PC-9 (cell line): ENCODE results near the gene UBE2M. TPM values are rescaled to one million over a fixed set of nuclear protein-coding genes. Genes with fewer than 3 reads are reported as not detected.

Source experiments
- BruUV-seq: library from RNA; stranded (reverse); fragments of 400-500 nt; replicated peaks from 2 replicates; lab custom pipeline; 2021; lab: Mats Ljungman, UMichigan
- CTCF ChIA-PET: fragments of 300-600 bp; sonication (Branson Sonifier 250); formaldehyde crosslinking; loops from one replicate; lab custom pipeline; 2022; ENCODE audit warnings: antibody characterized with exemption; lab: Charles Lee
- POLR2A ChIA-PET: fragments of 300-600 bp; sonication (Branson Sonifier 250); formaldehyde crosslinking; loops from one replicate; lab custom pipeline; 2022; ENCODE audit warnings: antibody characterized with exemption; ENCODE audit not compliant: unreplicated experiment; lab: Charles Lee
- DNase-seq, 2 experiments: peaks; one replicate each; pipeline versions ENCODE4 v3.0.0 to v3.0.0-alpha.2; 2015 to 2022; ENCODE audit warnings: mixed read lengths in 1 of 2
- H2AFZ ChIP-seq: fragments of 200-600 bp; sonication (generic); 2 replicates; pipeline ENCODE4 v1.8.1; 2017; ENCODE audit warnings: antibody characterized with exemption
- H3F3A ChIP-seq: fragments of 200-600 bp; sonication (generic); 2 replicates; pipeline ENCODE4 v1.8.1; 2017; ENCODE audit warnings: antibody characterized with exemption, mild to moderate bottlenecking, low read depth; ENCODE audit not compliant: insufficient read depth
- H3K27ac ChIP-seq: fragments of 200-600 bp; sonication (generic); 2 replicates; pipeline ENCODE4 v1.6.1; 2016; ENCODE audit warnings: mixed run types
- H3K27me3 ChIP-seq: fragments of 200-600 bp; sonication (generic); 2 replicates; pipeline ENCODE4 v1.6.1; 2016; ENCODE audit warnings: low read depth, mixed run types; ENCODE audit not compliant: insufficient read depth
- H3K36me3 ChIP-seq: fragments of 200-600 bp; sonication (generic); 2 replicates; pipeline ENCODE4 v1.6.1; 2016; ENCODE audit warnings: low read depth, mixed run types
- H3K4me1 ChIP-seq: fragments of 200-600 bp; sonication (generic); replicated peaks from 2 replicates; pipeline ENCODE4 v1.6.1; 2016; ENCODE audit warnings: mixed run types; ENCODE audit not compliant: insufficient read depth
- H3K4me2 ChIP-seq: fragments of 200-600 bp; sonication (generic); 2 replicates; pipeline ENCODE4 v1.6.1; 2017; ENCODE audit warnings: mixed run types
- H3K4me3 ChIP-seq: fragments of 200-600 bp; sonication (generic); 2 replicates; pipeline ENCODE4 v1.6.1; 2016; ENCODE audit warnings: mixed run types
- H3K79me2 ChIP-seq: fragments of 200-600 bp; sonication (generic); 2 replicates; pipeline ENCODE4 v1.6.1; 2017; ENCODE audit warnings: low read depth, mixed run types
- H3K9me2 ChIP-seq: fragments of 200-600 bp; sonication (generic); 2 replicates; pipeline ENCODE4 v1.8.1; 2017; ENCODE audit warnings: mild to moderate bottlenecking; ENCODE audit not compliant: insufficient read depth
- H3K9me3 ChIP-seq: fragments of 200-600 bp; sonication (generic); 2 replicates; pipeline ENCODE4 v1.8.1; 2016; ENCODE audit warnings: low read depth; ENCODE audit not compliant: insufficient read depth
- H4K20me1 ChIP-seq: fragments of 200-600 bp; sonication (generic); 2 replicates; pipeline ENCODE4 v1.8.1; 2017; ENCODE audit not compliant: insufficient read depth
- EZH2 ChIP-seq: fragments of 200-600 bp; sonication (generic); IDR thresholded peaks from 2 replicates; pipeline ENCODE4 v1.8.0; 2017; ENCODE audit warnings: antibody characterized with exemption, low read depth
- intact Hi-C: fragments of 100-400 bp; cut with micrococcal nuclease; formaldehyde crosslinking; loops from one replicate; pipeline ENCODE4 v1.10.0; 2022; ENCODE audit not compliant: unreplicated experiment
- total RNA-seq: library from RNA; stranded (reverse); gene quantifications from 2 replicates; pipeline ENCODE4 v1.2.3, GENCODE V29; 2021
- TF ChIP-seq, protein P1 (sequence below): fragments of 200-600 bp; sonication (generic); conservative IDR thresholded peaks from 2 replicates; pipeline ENCODE4 v1.6.1; 2017; ENCODE audit warnings: mixed run types, antibody characterized with exemption, mild to moderate bottlenecking, moderate library complexity

UBE2M gene
- total RNA-seq, 1 experiment from 2014 or later = not detected

DNA sequence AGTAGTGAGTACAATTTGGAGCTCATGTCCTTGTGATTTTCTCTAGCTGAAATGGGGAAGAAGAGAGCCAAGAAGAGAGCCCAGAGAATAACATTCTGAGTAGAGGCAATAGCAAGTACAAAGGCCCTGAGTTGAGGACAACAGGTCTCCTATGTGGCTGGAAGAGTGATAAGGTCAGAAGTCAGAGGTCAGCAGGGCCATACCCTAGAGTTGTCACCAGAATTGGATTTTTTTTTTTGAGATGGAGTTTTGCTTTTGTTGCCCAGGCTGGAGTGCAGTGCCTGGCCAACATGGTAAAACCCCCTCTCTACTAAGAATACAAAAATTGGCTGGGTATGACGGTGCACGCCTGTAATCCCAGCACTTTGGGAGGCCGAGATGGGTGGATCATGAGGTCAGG, 22.6 kb downstream of the UBE2M start:
- H3K9me2 ChIP-seq = no peaks in the 10 kb centered on the region
- ChIA-PET CTCF (no interaction called here), POLR2A (no interaction called here)
- DNase-seq = no peak
- H3K27ac ChIP-seq = no peak overlapping the region
- H4K20me1 ChIP-seq = no peaks in the 10 kb centered on the region
- H3K9me3 ChIP-seq = no peaks in the 10 kb centered on the region
- intact Hi-C loops = no loop called here
- H3F3A ChIP-seq = no peaks in the 10 kb centered on the region
- no peak overlapping the region for H3K4me3 ChIP-seq
- no peak overlapping the region for H2AFZ ChIP-seq
- H3K27me3 ChIP-seq = peaks cover 31% of the 10 kb centered on the region
- no peak overlapping the region for H3K4me2 ChIP-seq
- H3K36me3 ChIP-seq = no peaks in the 10 kb centered on the region
- no peaks in the 10 kb centered on the region for H3K79me2 ChIP-seq
- TF ChIP-seq EZH2 = no peak
- TF ChIP-seq, protein P1, sequence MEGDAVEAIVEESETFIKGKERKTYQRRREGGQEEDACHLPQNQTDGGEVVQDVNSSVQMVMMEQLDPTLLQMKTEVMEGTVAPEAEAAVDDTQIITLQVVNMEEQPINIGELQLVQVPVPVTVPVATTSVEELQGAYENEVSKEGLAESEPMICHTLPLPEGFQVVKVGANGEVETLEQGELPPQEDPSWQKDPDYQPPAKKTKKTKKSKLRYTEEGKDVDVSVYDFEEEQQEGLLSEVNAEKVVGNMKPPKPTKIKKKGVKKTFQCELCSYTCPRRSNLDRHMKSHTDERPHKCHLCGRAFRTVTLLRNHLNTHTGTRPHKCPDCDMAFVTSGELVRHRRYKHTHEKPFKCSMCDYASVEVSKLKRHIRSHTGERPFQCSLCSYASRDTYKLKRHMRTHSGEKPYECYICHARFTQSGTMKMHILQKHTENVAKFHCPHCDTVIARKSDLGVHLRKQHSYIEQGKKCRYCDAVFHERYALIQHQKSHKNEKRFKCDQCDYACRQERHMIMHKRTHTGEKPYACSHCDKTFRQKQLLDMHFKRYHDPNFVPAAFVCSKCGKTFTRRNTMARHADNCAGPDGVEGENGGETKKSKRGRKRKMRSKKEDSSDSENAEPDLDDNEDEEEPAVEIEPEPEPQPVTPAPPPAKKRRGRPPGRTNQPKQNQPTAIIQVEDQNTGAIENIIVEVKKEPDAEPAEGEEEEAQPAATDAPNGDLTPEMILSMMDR = no peak
- no peaks in the 10 kb centered on the region for H3K4me1 ChIP-seq
- no TSS peak for BruUV-seq

GRCh38 chr19:58531034-58531840, 27.2 kb downstream of the UBE2M start:
- Histone ChIP-seq H3K4me1 (no peaks in the 10 kb centered on the region), H2AFZ (no peak overlapping the region), H3K79me2 (no peaks in the 10 kb centered on the region), H3K9me3 (no peaks in the 10 kb centered on the region), H3K9me2 (no peaks in the 10 kb centered on the region), H3F3A (no peaks in the 10 kb centered on the region), H3K27me3 (peaks cover 51% of the 10 kb centered on the region), H3K4me3 (no peak overlapping the region), H3K4me2 (no peak overlapping the region), H4K20me1 (no peaks in the 10 kb centered on the region), H3K36me3 (no peaks in the 10 kb centered on the region), H3K27ac (no peak overlapping the region)
- no TSS peak for BruUV-seq
- POLR2A ChIA-PET = no interaction called here
- DNase-seq = no peak
- intact Hi-C loops = no loop called here
- CTCF ChIA-PET = no interaction called here
- no peak for TF ChIP-seq EZH2
- TF ChIP-seq, protein P1 = no peak

- Histone ChIP-seq H3K4me2 (no peak overlapping the region), H3K36me3 (no peaks in the 10 kb centered on the region), H4K20me1 (no peaks in the 10 kb centered on the region), H3F3A (no peaks in the 10 kb centered on the region), H3K4me1 (no peaks in the 10 kb centered on the region), H3K79me2 (no peaks in the 10 kb centered on the region), H3K9me3 (no peaks in the 10 kb centered on the region), H3K9me2 (no peaks in the 10 kb centered on the region), H3K27me3 (peaks cover 51% of the 10 kb centered on the region), H3K4me3 (no peak overlapping the region), H2AFZ (no peak overlapping the region), H3K27ac (no peak overlapping the region)
- no TSS peak for BruUV-seq
- intact Hi-C loops = no loop called here
- POLR2A ChIA-PET = no interaction called here
- no peak for DNase-seq
- no peak for TF ChIP-seq EZH2
- TF ChIP-seq, protein P1 = no peak
- CTCF ChIA-PET = no interaction called here
Observed at GRCh38 chr19:58529405-58529804, 29.0 kb downstream of the UBE2M start.
